ENCODE results near the gene JAK1. TPM values are rescaled to one million over a fixed set of nuclear protein-coding genes. Genes with fewer than 3 reads are reported as not detected.
"Not testable (repeated sequence)": the region's sequence is repeated elsewhere in the genome, so short reads cannot be mapped to it uniquely, and the experiment has no call there.

The JAK1 gene
- total RNA-seq, 1 donor from 2014 or later: 80.7 TPM

DNA sequence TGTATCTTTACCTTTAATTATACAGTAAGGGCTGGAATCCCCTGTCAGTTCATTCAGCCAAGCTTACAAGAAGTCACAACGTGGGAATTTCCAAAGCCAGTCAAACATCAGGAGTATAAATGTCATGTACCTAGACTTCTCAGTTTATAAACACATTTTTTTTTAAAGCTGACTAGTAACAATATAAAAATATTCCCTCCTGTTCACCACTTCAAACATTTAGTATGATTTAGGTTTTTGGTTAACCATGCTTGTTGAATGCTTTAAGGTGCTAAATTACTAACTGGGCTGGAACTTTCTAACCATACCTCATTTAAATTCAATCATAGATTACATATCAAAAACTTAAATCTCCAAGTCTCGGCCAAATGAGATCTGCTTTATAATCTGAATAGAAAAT is 44.0 kb downstream of the JAK1 start:
- Histone ChIP-seq H3K4me1 (ENCODE audit: insufficient read depth, low read length) (peaks cover 27% of the 10 kb centered on the region), H2AFZ (ENCODE audit: low read depth, low read length) (no peak overlapping the region), H3K79me2 (ENCODE audit: insufficient read depth, low read length) (peaks cover 89% of the 10 kb centered on the region), H4K20me1 (ENCODE audit: insufficient read depth, low read length) (peaks cover 43% of the 10 kb centered on the region), H3K27ac (ENCODE audit: low read depth, low read length) (no peak overlapping the region), H3K27me3 (ENCODE audit: insufficient read depth, low read length) (no peaks in the 10 kb centered on the region), H3K4me2 (ENCODE audit: low read length) (no peak overlapping the region), H3K36me3 (ENCODE audit: insufficient read depth, low read length) (no peaks in the 10 kb centered on the region), H3K4me3 (ENCODE audit: insufficient read depth, low read depth, low read length) (no peak overlapping the region), H3K9me3 (ENCODE audit: insufficient read depth, low read depth, low read length) (no peaks in the 10 kb centered on the region), H3K9ac (ENCODE audit: low read length) (no peak overlapping the region)
- Mint-ChIP-seq H3K27me3 (ENCODE audit: low read depth, unreplicated experiment) (no peaks in the 10 kb centered on the region), H3K27ac (ENCODE audit: unreplicated experiment) (no peak overlapping the region), H3K4me3 (ENCODE audit: unreplicated experiment) (no peak overlapping the region), H3K9me3 (ENCODE audit: unreplicated experiment) (no peaks in the 10 kb centered on the region), H3K36me3 (ENCODE audit: low read depth, unreplicated experiment) (no peaks in the 10 kb centered on the region), H3K4me1 (ENCODE audit: low read depth, unreplicated experiment) (peaks cover 27% of the 10 kb centered on the region)
- TF ChIP-seq, protein P1, sequence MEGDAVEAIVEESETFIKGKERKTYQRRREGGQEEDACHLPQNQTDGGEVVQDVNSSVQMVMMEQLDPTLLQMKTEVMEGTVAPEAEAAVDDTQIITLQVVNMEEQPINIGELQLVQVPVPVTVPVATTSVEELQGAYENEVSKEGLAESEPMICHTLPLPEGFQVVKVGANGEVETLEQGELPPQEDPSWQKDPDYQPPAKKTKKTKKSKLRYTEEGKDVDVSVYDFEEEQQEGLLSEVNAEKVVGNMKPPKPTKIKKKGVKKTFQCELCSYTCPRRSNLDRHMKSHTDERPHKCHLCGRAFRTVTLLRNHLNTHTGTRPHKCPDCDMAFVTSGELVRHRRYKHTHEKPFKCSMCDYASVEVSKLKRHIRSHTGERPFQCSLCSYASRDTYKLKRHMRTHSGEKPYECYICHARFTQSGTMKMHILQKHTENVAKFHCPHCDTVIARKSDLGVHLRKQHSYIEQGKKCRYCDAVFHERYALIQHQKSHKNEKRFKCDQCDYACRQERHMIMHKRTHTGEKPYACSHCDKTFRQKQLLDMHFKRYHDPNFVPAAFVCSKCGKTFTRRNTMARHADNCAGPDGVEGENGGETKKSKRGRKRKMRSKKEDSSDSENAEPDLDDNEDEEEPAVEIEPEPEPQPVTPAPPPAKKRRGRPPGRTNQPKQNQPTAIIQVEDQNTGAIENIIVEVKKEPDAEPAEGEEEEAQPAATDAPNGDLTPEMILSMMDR (IDR thresholded peaks at IDR 0.05; ENCODE audit: insufficient read depth, low read depth, low read length): no peak
- no peak for TF ChIP-seq EZH2 (IDR thresholded peaks at IDR 0.05; ENCODE audit: insufficient read depth, low read length)
- DNase-seq (ENCODE audit: low read depth): no peak
- FAIRE-seq: no peak

DNA sequence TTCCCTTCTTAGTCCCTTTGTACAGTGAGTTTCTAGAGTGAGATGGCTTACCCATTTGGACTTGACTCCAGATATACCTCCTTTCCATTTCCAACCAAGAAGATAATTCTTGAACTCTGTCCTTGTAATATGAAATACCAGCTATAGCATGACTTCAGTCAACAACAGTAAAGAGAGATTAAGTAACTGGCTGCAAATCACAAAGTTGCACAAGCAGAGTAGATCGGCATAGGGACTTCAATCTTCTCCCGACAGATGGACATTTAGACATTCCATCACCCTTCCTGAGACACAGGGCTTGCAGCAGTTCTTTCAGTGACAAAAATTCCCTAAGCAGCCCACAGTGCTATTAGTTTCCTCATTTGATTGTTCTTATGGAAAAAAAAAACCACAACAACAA is 44.6 kb downstream of the JAK1 start:
- Histone ChIP-seq H3K4me2 (ENCODE audit: low read length) (no peak overlapping the region), H3K9ac (ENCODE audit: low read length) (no peak overlapping the region), H3K9me3 (ENCODE audit: insufficient read depth, low read depth, low read length) (no peaks in the 10 kb centered on the region), H3K4me1 (ENCODE audit: insufficient read depth, low read length) (peaks cover 33% of the 10 kb centered on the region), H4K20me1 (ENCODE audit: insufficient read depth, low read length) (peaks cover 37% of the 10 kb centered on the region), H3K27me3 (ENCODE audit: insufficient read depth, low read length) (no peaks in the 10 kb centered on the region), H2AFZ (ENCODE audit: low read depth, low read length) (no peak overlapping the region), H3K27ac (ENCODE audit: low read depth, low read length) (no peak overlapping the region), H3K79me2 (ENCODE audit: insufficient read depth, low read length) (peaks cover 88% of the 10 kb centered on the region), H3K4me3 (ENCODE audit: insufficient read depth, low read depth, low read length) (no peak overlapping the region), H3K36me3 (ENCODE audit: insufficient read depth, low read length) (no peaks in the 10 kb centered on the region)
- Mint-ChIP-seq H3K4me3 (ENCODE audit: unreplicated experiment) (no peak overlapping the region), H3K9me3 (ENCODE audit: unreplicated experiment) (no peaks in the 10 kb centered on the region), H3K4me1 (ENCODE audit: low read depth, unreplicated experiment) (peaks cover 28% of the 10 kb centered on the region), H3K27me3 (ENCODE audit: low read depth, unreplicated experiment) (no peaks in the 10 kb centered on the region), H3K36me3 (ENCODE audit: low read depth, unreplicated experiment) (no peaks in the 10 kb centered on the region), H3K27ac (ENCODE audit: unreplicated experiment) (no peak overlapping the region)
- FAIRE-seq: no peak
- DNase-seq (ENCODE audit: low read depth): no peak
- TF ChIP-seq, protein P1 (IDR thresholded peaks at IDR 0.05; ENCODE audit: insufficient read depth, low read depth, low read length): no peak
- TF ChIP-seq EZH2 (IDR thresholded peaks at IDR 0.05; ENCODE audit: insufficient read depth, low read length): no peak

DNA sequence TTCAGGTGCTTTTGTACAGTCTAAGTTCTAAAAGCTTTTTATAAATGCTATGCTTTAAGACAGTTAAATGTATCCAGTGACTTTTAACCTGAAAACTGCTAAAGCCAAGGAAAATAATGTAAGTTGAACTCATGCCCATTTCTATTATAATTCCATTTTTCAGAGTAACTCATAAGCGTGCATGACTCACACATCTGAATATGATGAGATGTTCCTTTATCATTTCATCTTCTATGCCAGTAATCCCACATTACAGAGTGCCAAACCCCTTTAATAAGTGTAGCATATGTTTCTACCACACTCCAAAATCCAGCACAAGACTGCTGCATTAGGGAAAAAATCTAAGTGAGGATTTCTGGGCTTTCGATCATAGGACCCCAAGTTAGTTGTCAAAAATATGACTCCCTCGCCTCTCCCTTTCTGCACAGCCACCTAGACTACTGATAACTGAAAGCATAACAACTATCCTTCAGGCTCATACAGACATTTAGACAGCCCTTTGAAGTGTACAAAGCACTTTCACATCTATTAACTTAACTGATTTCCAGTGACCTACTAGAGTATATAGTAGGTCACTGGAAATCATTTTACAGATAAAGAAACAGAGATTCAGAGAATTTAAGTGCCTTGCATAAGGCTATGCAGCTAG is 45.3 kb downstream of the JAK1 start:
- Histone ChIP-seq H3K79me2 (ENCODE audit: insufficient read depth, low read length) (peaks cover 88% of the 10 kb centered on the region), H3K4me2 (ENCODE audit: low read length) (peak overlapping the region; percentile 56), H3K4me1 (ENCODE audit: insufficient read depth, low read length) (peaks cover 40% of the 10 kb centered on the region), H3K27ac (ENCODE audit: low read depth, low read length) (peak overlapping the region; percentile 40), H3K9ac (ENCODE audit: low read length) (peak overlapping the region; percentile 41), H2AFZ (ENCODE audit: low read depth, low read length) (no peak overlapping the region), H3K4me3 (ENCODE audit: insufficient read depth, low read depth, low read length) (no peak overlapping the region), H4K20me1 (ENCODE audit: insufficient read depth, low read length) (peaks cover 31% of the 10 kb centered on the region), H3K27me3 (ENCODE audit: insufficient read depth, low read length) (no peaks in the 10 kb centered on the region), H3K9me3 (ENCODE audit: insufficient read depth, low read depth, low read length) (no peaks in the 10 kb centered on the region), H3K36me3 (ENCODE audit: insufficient read depth, low read length) (no peaks in the 10 kb centered on the region)
- FAIRE-seq: no peak
- H3K36me3 Mint-ChIP-seq (ENCODE audit: low read depth, unreplicated experiment): no peaks in the 10 kb centered on the region
- H3K27ac Mint-ChIP-seq (ENCODE audit: unreplicated experiment): no peak overlapping the region
- peak; percentile 67 for DNase-seq (ENCODE audit: low read depth)
- no peaks in the 10 kb centered on the region for H3K27me3 Mint-ChIP-seq (ENCODE audit: low read depth, unreplicated experiment)
- TF ChIP-seq, protein P1 (IDR thresholded peaks at IDR 0.05; ENCODE audit: insufficient read depth, low read depth, low read length): no peak
- TF ChIP-seq EZH2 (IDR thresholded peaks at IDR 0.05; ENCODE audit: insufficient read depth, low read length): no peak
- no peak overlapping the region for H3K4me3 Mint-ChIP-seq (ENCODE audit: unreplicated experiment)
- H3K4me1 Mint-ChIP-seq (ENCODE audit: low read depth, unreplicated experiment): peaks cover 34% of the 10 kb centered on the region
- H3K9me3 Mint-ChIP-seq (ENCODE audit: unreplicated experiment): no peaks in the 10 kb centered on the region

DNA sequence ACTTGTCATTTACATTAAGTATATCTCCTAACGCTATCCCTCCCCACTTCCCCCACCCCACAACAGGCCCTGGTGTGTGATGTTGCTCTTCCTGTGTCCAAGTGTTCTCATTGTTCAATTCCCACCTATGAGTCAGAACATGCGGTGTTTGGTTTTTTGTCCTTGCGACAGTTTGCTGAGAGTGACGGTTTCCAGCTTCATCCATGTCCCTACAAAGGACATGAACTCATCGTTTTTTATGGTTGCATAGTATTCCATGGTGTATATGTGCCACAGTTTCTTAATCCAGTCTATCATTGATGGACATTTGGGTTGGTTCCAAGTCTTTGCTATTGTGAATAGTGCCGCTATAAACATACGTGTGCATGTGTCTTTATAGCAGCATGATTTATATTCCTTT is 47.2 kb downstream of the JAK1 start:
- not testable (repeated sequence) for H2AFZ ChIP-seq (ENCODE audit: low read depth, low read length); H3K4me3 Mint-ChIP-seq (ENCODE audit: unreplicated experiment); H3K9ac ChIP-seq (ENCODE audit: low read length); H3K4me2 ChIP-seq (ENCODE audit: low read length); H3K27ac ChIP-seq (ENCODE audit: low read depth, low read length); H3K27ac Mint-ChIP-seq (ENCODE audit: unreplicated experiment); FAIRE-seq; H3K27me3 ChIP-seq (ENCODE audit: insufficient read depth, low read length); DNase-seq (ENCODE audit: low read depth); H3K4me3 ChIP-seq (ENCODE audit: insufficient read depth, low read depth, low read length); H3K36me3 ChIP-seq (ENCODE audit: insufficient read depth, low read length); H3K9me3 ChIP-seq (ENCODE audit: insufficient read depth, low read depth, low read length); H3K27me3 Mint-ChIP-seq (ENCODE audit: low read depth, unreplicated experiment); H3K9me3 Mint-ChIP-seq (ENCODE audit: unreplicated experiment); H3K36me3 Mint-ChIP-seq (ENCODE audit: low read depth, unreplicated experiment)
- H3K4me1 Mint-ChIP-seq (ENCODE audit: low read depth, unreplicated experiment): peaks cover 39% of the 10 kb centered on the region
- Histone ChIP-seq H4K20me1 (ENCODE audit: insufficient read depth, low read length) (peaks cover 14% of the 10 kb centered on the region), H3K79me2 (ENCODE audit: insufficient read depth, low read length) (peaks cover 87% of the 10 kb centered on the region), H3K4me1 (ENCODE audit: insufficient read depth, low read length) (peaks cover 49% of the 10 kb centered on the region)
